HG03575 (cell line): ENCODE results near the gene CELSR2.
"Not testable (repeated sequence)": the region's sequence is repeated elsewhere in the genome, so short reads cannot be mapped to it uniquely, and the experiment has no call there.

ENCODE experiments used
- ATAC-seq: cut with Tn5 transposase; IDR thresholded peaks from one replicate; pipeline ENCODE4 v1.9.1; 2021; ENCODE audit not compliant: unreplicated experiment, insufficient number of reproducible peaks, low FRiP score; ENCODE audit errors: extremely low read depth

Gene CELSR2

GRCh38 chr1:109248797-109249629, at the start of gene CELSR2:
TSS of gene CELSR2 (plus strand) at chr1:109249539. CDS start at chr1:109250080, 541 bp downstream.
- ATAC-seq = no peak

GRCh38 chr1:109199710-109200109, 49.6 kb upstream of the CELSR2 start:
- ATAC-seq = no peak

- no peak for ATAC-seq
Measured at GRCh38 chr1:109201123-109201703, 48.1 kb upstream of the CELSR2 start.

GRCh38 chr1:109204484-109204883, 44.9 kb upstream of the CELSR2 start:
- ATAC-seq = no peak

- no peak for ATAC-seq
Measured at GRCh38 chr1:109206339-109206738, 43.0 kb upstream of the CELSR2 start.

GRCh38 chr1:109207467-109208103, 41.8 kb upstream of the CELSR2 start:
- ATAC-seq = no peak

GRCh38 chr1:109208394-109208793, 40.9 kb upstream of the CELSR2 start:
- ATAC-seq = no peak

GRCh38 chr1:109208836-109209463, 40.4 kb upstream of the CELSR2 start:
- ATAC-seq = no peak

- no peak for ATAC-seq
Measured at GRCh38 chr1:109210058-109210457, 39.3 kb upstream of the CELSR2 start.

GRCh38 chr1:109213345-109213823, 36.0 kb upstream of the CELSR2 start:
- no peak for ATAC-seq

- no peak for ATAC-seq
Measured at GRCh38 chr1:109213824-109214693, 35.3 kb upstream of the CELSR2 start, which contains the start of gene SARS1. TSS of gene SARS1 (plus strand) at chr1:109213918. CDS start at chr1:109213993, 75 bp downstream.

GRCh38 chr1:109214695-109215623, 34.4 kb upstream of the CELSR2 start:
- ATAC-seq = no peak

- ATAC-seq = no peak
Measured at GRCh38 chr1:109216662-109217061, 32.7 kb upstream of the CELSR2 start.

GRCh38 chr1:109218516-109218915, 30.8 kb upstream of the CELSR2 start:
- ATAC-seq = no peak

- not testable (repeated sequence) for ATAC-seq
Measured at GRCh38 chr1:109221201-109221600, 28.1 kb upstream of the CELSR2 start.

- ATAC-seq = no peak
Measured at GRCh38 chr1:109225308-109225707, 24.0 kb upstream of the CELSR2 start.

- ATAC-seq = no peak
Measured at GRCh38 chr1:109225711-109226445, 23.5 kb upstream of the CELSR2 start.
